Neural cell (in vitro differentiated cells): ENCODE results near the gene NFIA. TPM values are rescaled to one million over a fixed set of nuclear protein-coding genes. Genes with fewer than 3 reads are reported as not detected.

Experiments used
- H2AFZ ChIP-seq: fragments of 200-600, 300-800 bp; sonication (generic), shearing (Covaris generic); 2 replicates; pipeline ENCODE4 v1.6.0; 2014; ENCODE audit warnings: low read depth, mild to moderate bottlenecking, antibody characterized with exemption, low read length, moderate library complexity
- H3F3A ChIP-seq: fragments of 200-600 bp; shearing (Covaris generic); 2 replicates; pipeline ENCODE4 v1.6.1; 2016; ENCODE audit warnings: mild to moderate bottlenecking, moderate library complexity, mixed read lengths, antibody characterized with exemption, low read length; ENCODE audit not compliant: insufficient read depth, poor library complexity, severe bottlenecking
- H3K27ac ChIP-seq: fragments of 200-600, 300-800 bp; sonication (generic), shearing (Covaris generic); 2 replicates; pipeline ENCODE4 v1.5.1; 2014; ENCODE audit warnings: mild to moderate bottlenecking, low read length, moderate library complexity
- H3K27me3 ChIP-seq: fragments of 300-800, 200-600 bp; sonication (generic), shearing (Covaris generic); 2 replicates; pipeline ENCODE4 v1.6.0; 2014; ENCODE audit warnings: mild to moderate bottlenecking, low read depth, low read length, moderate library complexity; ENCODE audit not compliant: insufficient read depth
- H3K36me3 ChIP-seq: fragments of 300-800, 200-600 bp; sonication (generic), shearing (Covaris generic); 2 replicates; pipeline ENCODE4 v1.5.1; 2014; ENCODE audit warnings: mild to moderate bottlenecking, antibody characterized with exemption, low read length, moderate library complexity; ENCODE audit not compliant: insufficient read depth
- H3K4me2 ChIP-seq: fragments of 300-800, 200-600 bp; sonication (generic), shearing (Covaris generic); 2 replicates; pipeline ENCODE4 v1.6.0; 2014; ENCODE audit warnings: mild to moderate bottlenecking, low read length
- H3K4me3 ChIP-seq: fragments of 300-800, 200-600 bp; sonication (generic), shearing (Covaris generic); 2 replicates; pipeline ENCODE4 v1.5.1; 2014; ENCODE audit warnings: mild to moderate bottlenecking, low read length, moderate library complexity
- H3K79me2 ChIP-seq: fragments of 200-600 bp; shearing (Covaris generic); replicated peaks from 2 replicates; pipeline ENCODE4 v1.6.0; 2014; ENCODE audit warnings: mild to moderate bottlenecking, low read length, moderate library complexity; ENCODE audit not compliant: insufficient read depth
- H3K9ac ChIP-seq: fragments of 300-800, 200-600 bp; sonication (generic), shearing (Covaris generic); 2 replicates; pipeline ENCODE4 v1.6.1; 2016; ENCODE audit warnings: mild to moderate bottlenecking, low read length, mixed read lengths
- H3K9me2 ChIP-seq: fragments of 200-600 bp; shearing (Covaris generic); 2 replicates; pipeline ENCODE4 v1.6.1; 2016; ENCODE audit warnings: mild to moderate bottlenecking, low read length, mixed read lengths; ENCODE audit not compliant: insufficient read depth
- H3K9me3 ChIP-seq: fragments of 200-600, 300-800 bp; sonication (generic), shearing (Covaris generic); 2 replicates; pipeline ENCODE4 v1.6.1; 2016; ENCODE audit warnings: mild to moderate bottlenecking, mixed run types, low read length, moderate library complexity, mixed read lengths
- H4K20me1 ChIP-seq: fragments of 200-600 bp; shearing (Covaris generic); 2 replicates; pipeline ENCODE4 v1.6.1; 2016; ENCODE audit warnings: mild to moderate bottlenecking, mixed run types; ENCODE audit not compliant: insufficient read depth
- CTCF ChIP-seq: fragments of 450-650 bp; IDR thresholded peaks from 2 replicates; pipeline ENCODE4 v1.5.1; 2014; ENCODE audit warnings: antibody characterized with exemption, mild to moderate bottlenecking, moderate library complexity; ENCODE audit not compliant: poor library complexity, severe bottlenecking
- EP300 ChIP-seq: fragments of 450-650 bp; conservative IDR thresholded peaks from 2 replicates; pipeline ENCODE4 v1.6.1; 2014; ENCODE audit warnings: antibody characterized with exemption, mild to moderate bottlenecking, moderate library complexity; ENCODE audit not compliant: poor library complexity, severe bottlenecking
- EZH2 ChIP-seq: fragments of 200-600, 300-800 bp; shearing (Covaris generic), sonication (generic); IDR thresholded peaks from 2 replicates; pipeline ENCODE4 v1.6.1; 2014; ENCODE audit warnings: antibody characterized with exemption, low read length, borderline replicate concordance, mild to moderate bottlenecking; ENCODE audit not compliant: insufficient read depth, poor library complexity, severe bottlenecking
- MXI1 ChIP-seq: fragments of 450-650 bp; conservative IDR thresholded peaks from 2 replicates; pipeline ENCODE4 v1.6.1; 2014; ENCODE audit warnings: antibody characterized with exemption, mild to moderate bottlenecking; ENCODE audit not compliant: poor library complexity, severe bottlenecking
- POLR2AphosphoS5 ChIP-seq: IDR thresholded peaks from 2 replicates; pipeline ENCODE4 v1.6.1; 2012
- RAD21 ChIP-seq: fragments of 450-650 bp; conservative IDR thresholded peaks from 2 replicates; pipeline ENCODE4 v1.6.1; 2014; ENCODE audit warnings: antibody characterized with exemption, mild to moderate bottlenecking, moderate library complexity
- REST ChIP-seq: IDR thresholded peaks from 2 replicates; pipeline ENCODE4 v1.6.1; 2012; ENCODE audit warnings: borderline replicate concordance
- SMC3 ChIP-seq: fragments of 450-650 bp; conservative IDR thresholded peaks from 2 replicates; pipeline ENCODE4 v1.6.1; 2014; ENCODE audit warnings: antibody characterized with exemption, mild to moderate bottlenecking, moderate library complexity; ENCODE audit not compliant: poor library complexity
- TAF1 ChIP-seq: IDR thresholded peaks from 2 replicates; pipeline ENCODE4 v1.6.1; 2012; ENCODE audit warnings: low read depth
- polyA plus RNA-seq: library from polyadenylated mRNA; depleted of rRNA; stranded (reverse); fragments of >200 nt; gene quantifications from 2 replicates; pipeline ENCODE4 v1.2.3, GENCODE V29; 2014

NFIA gene
- polyA plus RNA-seq, 1 donor from 2014 or later: 0.47 TPM

GRCh38 chr1:61348025-61348665 is 265.8 kb downstream of the NFIA start:
- Histone ChIP-seq H3K27ac (no peak overlapping the region), H3K4me3 (no peak overlapping the region), H3K36me3 (no peaks in the 10 kb centered on the region), H3K27me3 (no peaks in the 10 kb centered on the region), H3K9ac (no peak overlapping the region), H3K9me2 (no peaks in the 10 kb centered on the region), H3F3A (no peaks in the 10 kb centered on the region), H2AFZ (no peak overlapping the region), H3K79me2 (no peaks in the 10 kb centered on the region), H4K20me1 (no peaks in the 10 kb centered on the region), H3K4me2 (no peak overlapping the region), H3K9me3 (no peaks in the 10 kb centered on the region)
- TF ChIP-seq EZH2 (no peak), RAD21 (no peak), POLR2AphosphoS5 (no peak)

- Histone ChIP-seq H2AFZ (no peak overlapping the region), H3K4me2 (no peak overlapping the region), H3F3A (no peaks in the 10 kb centered on the region), H3K79me2 (no peaks in the 10 kb centered on the region), H3K36me3 (no peaks in the 10 kb centered on the region), H3K9me2 (no peaks in the 10 kb centered on the region), H3K9ac (no peak overlapping the region), H4K20me1 (no peaks in the 10 kb centered on the region), H3K9me3 (no peaks in the 10 kb centered on the region), H3K4me3 (no peak overlapping the region), H3K27ac (no peak overlapping the region), H3K27me3 (no peaks in the 10 kb centered on the region)
- TF ChIP-seq EZH2 (no peak), EP300 (no peak), RAD21 (no peak), CTCF (no peak), TAF1 (no peak), MXI1 (no peak), REST (no peak), SMC3 (no peak), POLR2AphosphoS5 (no peak)
These were observed 270.6 kb downstream of the NFIA start for GRCh38 chr1:61352845-61353435.
